GM19397 (cell line): ENCODE measurements around the gene MDN1.
"Not testable (repeated sequence)": the region's sequence is repeated elsewhere in the genome, so short reads cannot be mapped to it uniquely, and the experiment has no call there.

Experiments used
- ATAC-seq: cut with Tn5 transposase; IDR thresholded peaks from one replicate; pipeline ENCODE4 v1.9.1; 2021; ENCODE audit warnings: mild to moderate bottlenecking, moderate library complexity; ENCODE audit not compliant: unreplicated experiment

MDN1 gene

DNA sequence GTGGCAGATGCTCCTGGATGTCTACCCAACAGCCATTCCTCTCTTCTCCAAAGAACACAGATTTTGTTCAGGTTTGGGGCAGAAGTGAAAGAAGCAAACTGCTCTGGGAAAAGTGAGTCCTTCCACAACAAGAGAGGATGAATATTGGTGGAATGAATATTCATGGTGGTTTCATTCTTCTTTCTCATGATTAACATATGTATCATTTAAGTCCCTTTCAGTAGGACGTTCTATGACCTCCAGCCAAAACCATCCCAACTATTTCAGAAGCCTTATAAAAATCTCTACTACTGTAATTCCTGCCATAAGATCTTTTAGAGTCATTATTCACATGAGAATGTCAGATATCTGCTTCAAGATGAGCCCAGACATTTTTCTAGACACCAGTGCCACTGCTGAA is 44.4 kb downstream of the MDN1 start:
- no peak for ATAC-seq

DNA sequence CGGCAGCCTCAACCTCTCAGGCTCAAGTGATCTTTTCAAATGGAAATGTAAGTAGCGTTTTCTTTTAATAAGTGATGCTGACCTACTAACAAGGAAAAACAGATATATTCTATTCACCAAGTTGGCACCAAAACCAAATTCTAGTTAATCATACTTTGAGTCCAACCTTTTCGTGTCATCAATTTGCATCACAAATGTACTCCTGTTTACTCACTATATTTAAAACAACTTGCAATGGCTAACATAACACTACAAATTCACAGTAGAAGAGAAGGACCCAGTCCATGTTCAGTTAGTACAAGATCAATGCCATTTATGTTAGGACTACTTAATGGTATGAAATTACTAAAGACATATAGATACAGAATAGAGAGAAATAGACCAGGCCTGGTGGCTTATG is 50.0 kb downstream of the MDN1 start:
- no peak for ATAC-seq

DNA sequence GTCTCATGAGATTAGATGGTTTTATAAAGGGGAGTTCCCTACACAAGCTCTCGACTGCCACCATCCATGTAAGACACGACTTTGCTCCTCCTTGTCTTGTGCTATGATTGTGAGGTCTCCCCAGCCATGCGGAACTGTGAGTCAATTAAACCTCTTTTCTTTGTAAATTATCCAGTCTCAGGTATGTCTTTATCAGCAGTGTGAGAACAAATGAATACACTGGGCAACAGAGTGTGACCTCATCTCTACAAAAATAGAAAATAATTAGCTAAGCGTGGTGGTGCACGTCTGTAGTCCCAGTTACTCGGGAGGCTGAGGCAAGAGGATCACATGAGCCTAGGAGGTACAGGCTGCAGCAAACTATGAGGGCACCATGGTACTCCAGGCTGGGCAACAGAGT is 51.3 kb downstream of the MDN1 start:
- ATAC-seq: no peak

GRCh38 chr6:89763550-89763949 is 56.0 kb downstream of the MDN1 start:
- ATAC-seq: no peak

GRCh38 chr6:89758830-89759229 is 60.8 kb downstream of the MDN1 start:
- no peak for ATAC-seq

- ATAC-seq: no peak
Observed at GRCh38 chr6:89750338-89750737, 69.3 kb downstream of the MDN1 start.

DNA sequence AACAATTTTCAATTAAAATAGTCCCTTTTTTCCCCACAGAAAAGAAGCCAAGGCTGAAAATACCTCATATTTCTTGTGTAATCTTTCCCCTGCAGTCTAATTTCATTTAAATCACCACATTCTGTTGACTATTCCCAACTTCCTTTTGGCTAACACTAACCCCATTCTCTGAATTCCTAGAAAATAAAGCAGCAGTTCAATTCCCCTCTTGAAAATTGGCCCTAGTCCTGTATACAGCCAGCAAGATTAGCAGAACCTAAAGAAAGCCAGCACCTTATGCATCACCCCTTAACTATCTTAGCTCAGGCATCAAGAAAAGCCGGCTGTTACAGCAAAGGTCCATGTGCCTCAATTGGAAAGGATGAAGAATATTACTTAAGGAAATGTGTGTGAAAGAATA is 69.7 kb downstream of the MDN1 start:
- no peak for ATAC-seq

GRCh38 chr6:89745716-89746115 is 73.9 kb downstream of the MDN1 start:
- ATAC-seq: no peak

- ATAC-seq: no peak
Observed at GRCh38 chr6:89745096-89745495, 74.5 kb downstream of the MDN1 start.

DNA sequence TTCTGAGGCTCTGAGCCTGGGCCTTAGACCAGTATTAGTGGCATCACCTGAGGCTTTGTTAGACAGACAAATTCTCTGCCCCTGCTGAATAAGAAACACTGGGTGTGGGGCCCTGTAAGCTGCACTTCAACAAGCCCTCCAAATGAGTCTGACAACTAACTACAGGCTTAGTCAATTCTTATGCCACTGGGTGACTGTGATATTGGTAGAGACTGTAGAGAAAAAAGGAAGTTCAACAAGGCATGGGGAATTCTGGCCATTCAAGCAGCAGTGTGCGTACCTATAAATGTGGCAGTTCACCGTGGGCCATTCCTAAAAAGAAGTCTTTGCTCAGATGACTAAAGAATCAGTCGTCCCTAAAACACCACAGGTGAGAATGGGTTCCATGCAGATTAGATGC is 82.7 kb downstream of the MDN1 start:
- no peak for ATAC-seq

DNA sequence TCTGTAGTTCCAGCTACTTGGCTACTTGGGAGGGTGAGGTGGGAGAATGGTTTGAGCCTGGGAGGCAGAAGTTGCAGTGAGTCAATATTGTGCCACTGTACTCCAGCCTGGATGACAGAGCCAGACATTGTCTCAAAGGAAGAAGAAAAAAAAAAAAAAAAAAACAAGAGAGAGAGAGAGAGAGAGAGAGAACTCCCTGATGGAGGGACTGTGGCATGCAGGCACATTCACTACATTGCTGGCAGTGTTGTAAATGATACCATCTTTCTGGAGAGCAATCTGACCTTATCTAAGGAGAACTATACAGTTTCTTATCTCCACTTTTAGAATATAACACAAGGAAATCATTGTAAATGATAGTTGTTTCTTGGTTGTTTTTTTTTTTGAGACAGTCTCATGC is 85.1 kb downstream of the MDN1 start:
- no peak for ATAC-seq

- no peak for ATAC-seq
Observed at GRCh38 chr6:89731924-89732567, 87.5 kb downstream of the MDN1 start.

DNA sequence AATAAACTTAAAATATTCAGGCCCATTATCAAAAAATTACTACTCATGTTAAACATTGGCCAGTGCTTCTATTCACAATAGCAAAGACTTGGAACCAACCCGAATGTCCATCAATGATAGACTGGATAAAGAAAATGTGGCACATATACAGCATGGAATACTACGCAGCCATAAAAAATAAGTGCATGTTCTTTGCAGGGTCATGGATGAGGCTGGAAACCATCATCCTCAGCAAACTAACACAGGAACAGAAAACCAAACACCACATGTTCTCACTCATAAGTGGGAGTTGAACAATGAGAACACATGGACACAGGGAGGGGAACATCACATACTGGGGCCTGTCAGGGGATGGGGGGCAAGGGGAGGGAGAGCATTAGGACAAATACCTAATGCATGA is 88.3 kb downstream of the MDN1 start:
- not testable (repeated sequence) for ATAC-seq

DNA sequence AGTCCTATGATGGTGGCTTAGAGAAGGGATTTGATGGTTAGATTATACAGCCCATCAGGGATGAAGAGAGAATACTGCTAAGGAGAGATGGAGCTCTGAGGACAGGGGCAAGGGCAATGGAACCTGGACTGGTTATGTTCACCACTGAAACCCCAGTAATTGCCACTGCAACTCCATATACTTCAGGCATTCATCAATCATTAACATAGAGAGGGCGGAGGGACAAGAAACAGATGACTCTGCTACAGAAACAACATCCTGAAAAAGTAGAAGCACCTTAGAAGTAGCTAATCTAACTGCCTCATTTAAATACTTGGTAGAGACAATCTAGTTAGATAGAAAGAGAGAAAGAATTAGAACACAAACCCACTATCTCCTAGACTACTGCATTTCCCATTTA is 89.8 kb downstream of the MDN1 start:
- ATAC-seq: peak; percentile 83

- no peak for ATAC-seq
Observed at GRCh38 chr6:89727501-89727900, 92.1 kb downstream of the MDN1 start.

DNA sequence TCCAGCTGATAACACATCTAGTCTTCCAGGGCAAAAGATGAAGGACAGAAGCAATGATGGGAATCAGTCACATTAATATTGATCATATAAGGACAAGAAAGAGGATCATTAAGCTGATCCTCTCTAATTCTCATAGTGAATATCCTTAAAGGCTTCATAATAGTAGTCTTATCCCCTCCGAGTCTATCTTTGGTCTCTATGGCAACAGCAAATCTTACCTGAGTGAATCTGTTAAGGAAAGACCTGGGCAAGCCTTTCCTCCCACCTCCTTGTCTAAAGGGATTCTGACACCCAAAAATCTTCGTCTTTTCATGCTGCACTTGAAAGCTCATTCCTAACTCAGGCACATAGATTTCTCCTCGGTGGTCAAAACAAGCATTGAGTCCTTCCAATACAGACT is 94.6 kb downstream of the MDN1 start:
- ATAC-seq: no peak

DNA sequence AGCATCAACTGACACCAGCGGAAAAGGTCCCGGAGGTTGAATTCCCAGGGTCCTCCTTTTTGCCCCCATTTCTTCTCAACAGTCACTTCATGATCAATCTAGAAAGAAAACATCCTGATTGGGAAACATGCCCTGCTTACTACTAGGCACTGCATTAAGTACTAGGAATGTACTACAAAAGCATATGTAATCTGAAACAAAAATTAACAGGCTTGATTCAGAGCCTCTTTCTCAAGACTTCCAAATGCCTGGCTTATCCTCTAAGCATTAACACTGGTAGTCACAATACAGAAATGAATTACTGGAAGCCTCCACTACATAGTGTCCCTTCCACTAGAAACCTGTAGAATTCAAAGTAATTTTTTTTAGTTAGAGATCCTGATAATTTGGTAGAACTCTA is 96.5 kb downstream of the MDN1 start:
- no peak for ATAC-seq

- ATAC-seq: no peak
Observed at GRCh38 chr6:89716532-89716931, 103.1 kb downstream of the MDN1 start.

GRCh38 chr6:89711801-89712200 is 107.8 kb downstream of the MDN1 start:
- ATAC-seq: no peak

DNA sequence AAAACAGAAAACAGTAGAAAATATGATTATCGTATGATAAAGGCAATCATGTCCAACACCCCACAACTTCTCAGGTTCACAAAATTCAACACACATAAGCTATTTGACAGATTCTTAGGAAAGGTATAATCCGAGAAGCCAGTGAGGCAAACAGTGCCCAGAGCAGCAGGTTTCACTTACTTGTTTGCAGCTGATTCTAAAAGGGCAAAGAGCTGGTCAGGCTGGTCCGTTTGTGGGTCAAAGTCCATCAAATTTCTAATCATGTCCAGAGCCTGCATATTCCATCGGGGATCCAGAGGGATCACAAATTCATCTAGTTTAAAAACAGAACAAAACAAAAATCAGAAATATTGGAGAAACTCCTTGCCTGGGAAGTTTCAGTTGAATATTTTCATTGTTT is 111.3 kb downstream of the MDN1 start:
- ATAC-seq: no peak

- ATAC-seq: no peak
Observed at GRCh38 chr6:89707766-89708165, 111.8 kb downstream of the MDN1 start.

DNA sequence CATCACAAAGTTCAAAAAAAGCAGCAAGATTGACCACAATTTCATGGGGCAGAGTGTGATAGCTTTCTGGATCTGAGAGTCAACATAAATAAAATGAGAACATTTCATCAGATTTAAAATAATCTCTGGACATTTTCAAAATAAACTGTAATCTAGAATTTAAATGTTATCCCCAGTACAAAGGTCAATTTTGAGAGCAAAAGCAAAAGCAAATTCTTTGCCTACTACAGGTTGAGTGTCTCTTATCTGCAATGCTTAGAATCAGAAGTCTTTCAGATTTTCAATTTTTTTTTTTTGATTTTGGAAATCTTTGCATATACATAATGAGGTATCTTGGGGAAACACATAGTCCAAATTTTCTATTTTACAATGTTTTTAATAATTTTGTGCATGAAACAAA is 113.5 kb downstream of the MDN1 start:
- no peak for ATAC-seq

DNA sequence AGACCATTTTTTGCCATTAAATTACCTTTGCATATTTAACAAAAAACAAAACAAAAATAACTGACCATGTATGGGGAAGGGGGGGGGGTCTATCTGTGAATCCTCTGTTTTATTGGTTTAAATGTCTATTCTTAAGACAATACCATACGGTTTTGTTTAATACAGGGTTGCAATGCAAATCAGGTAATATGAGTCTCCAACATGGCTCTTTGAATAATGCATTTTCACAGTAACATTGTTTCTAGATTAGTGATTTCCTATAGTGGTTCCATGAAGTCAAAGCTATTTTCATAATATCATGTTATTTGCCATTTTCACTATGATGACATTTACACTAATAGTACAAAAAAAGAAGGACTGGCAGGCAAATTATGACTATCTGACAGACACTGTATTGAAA is 116.3 kb downstream of the MDN1 start:
- no peak for ATAC-seq

DNA sequence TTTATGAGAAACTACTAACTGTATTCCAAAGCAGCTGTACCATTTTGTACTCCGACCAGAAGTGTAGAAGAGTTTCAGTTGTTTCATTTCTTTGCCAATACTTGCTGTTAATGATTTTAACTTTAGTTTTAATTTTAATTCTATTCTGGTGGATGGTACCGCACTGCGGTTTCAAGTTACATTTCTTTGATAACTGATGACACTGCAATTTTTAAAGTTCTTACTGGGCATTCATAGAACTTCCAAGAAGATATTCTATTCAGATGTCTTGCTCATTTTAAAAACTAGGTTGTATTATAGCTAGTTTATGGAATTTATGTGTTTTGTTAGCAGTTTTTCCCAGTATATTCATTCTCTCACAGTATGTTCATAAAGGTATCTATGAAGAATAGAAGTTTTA is 117.2 kb downstream of the MDN1 start:
- ATAC-seq: no peak
